Erythroblast (primary cell): Measurements from ENCODE around the gene ELOB.
A peak's percentile ranks its signal among the peaks of the same experiment; 100 is the strongest.

ENCODE experiments used
- DNase-seq, 2 experiments: peaks; one replicate each; lab custom pipeline; 2025; lab: John Stamatoyannopoulos, UW
- GATA1 ChIP-seq: IDR thresholded peaks from 2 replicates; pipeline ENCODE4 v1.6.1; 2011; ENCODE audit warnings: low read depth, mild to moderate bottlenecking, control low read depth, low read length, moderate library complexity
- POLR2A ChIP-seq: IDR thresholded peaks from 2 replicates; pipeline ENCODE4 v1.6.1; 2011; ENCODE audit warnings: mild to moderate bottlenecking, low read length

Gene ELOB

DNA sequence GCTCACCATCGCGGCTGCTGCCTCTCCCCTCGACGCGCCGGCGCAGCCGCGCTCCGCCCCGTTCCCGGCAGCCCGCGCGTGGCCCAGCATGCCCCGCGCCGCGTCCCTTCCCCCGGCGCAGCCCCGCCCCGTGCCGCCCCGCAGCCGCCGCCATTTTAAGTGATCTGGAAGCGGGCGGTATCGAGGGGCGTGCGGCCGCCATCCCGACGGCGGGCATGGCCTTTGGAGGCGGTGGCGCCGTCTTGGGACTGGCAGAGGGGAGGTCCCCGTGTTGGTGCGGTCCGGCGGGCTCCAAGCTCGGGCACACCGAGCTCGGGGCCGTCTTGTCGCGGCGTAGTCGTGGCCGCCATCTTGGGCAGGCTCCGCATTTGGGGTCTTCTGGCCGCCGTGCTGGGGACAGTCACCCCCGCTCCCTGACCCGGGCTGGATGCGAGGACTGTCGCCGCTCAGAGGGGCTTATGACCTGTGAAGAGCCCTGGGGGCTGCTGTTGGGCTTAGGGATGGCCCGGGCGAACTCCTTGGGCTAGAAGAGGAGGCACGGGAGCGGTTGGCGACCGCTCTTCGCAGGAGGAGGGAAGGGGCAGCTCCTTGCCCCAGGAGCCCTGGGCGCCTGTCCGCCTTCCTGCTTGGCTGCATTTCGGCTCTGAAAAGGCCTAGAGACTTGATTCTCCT, at the start of gene ELOB:
TSS of gene ELOB (minus strand) at position 50 of the 672 bp plus-strand sequence. CDS start at position 9, 41 bp downstream.
- TF ChIP-seq GATA1 = no peak
- TF ChIP-seq POLR2A = peak; percentile 72
- peak; percentile 90 to 95 for DNase-seq

GRCh38 chr16:2825906-2826305, 48.8 kb upstream of the ELOB start:
- DNase-seq = no peak
- TF ChIP-seq POLR2A = no peak
- no peak for TF ChIP-seq GATA1

- DNase-seq = no peak
- no peak for TF ChIP-seq POLR2A
- no peak for TF ChIP-seq GATA1
Observed at GRCh38 chr16:2825049-2825742, 48.1 kb upstream of the ELOB start.

DNA sequence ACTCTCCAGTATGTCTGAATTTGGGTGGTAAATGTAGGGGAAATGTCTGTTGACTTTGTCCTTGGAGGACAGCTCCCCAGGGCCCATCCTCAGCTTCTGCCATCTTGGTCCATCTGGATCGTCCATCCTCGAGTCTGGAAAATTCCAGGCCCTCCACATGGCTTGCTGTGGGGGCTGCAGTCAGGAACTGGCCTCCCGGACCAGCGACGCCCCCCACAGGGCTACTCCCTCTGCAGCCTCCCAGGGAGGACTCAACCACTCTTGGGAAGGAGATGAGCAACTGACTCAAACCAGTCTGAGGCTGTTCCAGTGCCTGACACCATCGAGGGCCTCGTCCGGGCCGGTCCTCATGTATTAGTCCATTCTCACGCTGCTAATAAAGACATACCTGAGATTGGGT, 47.5 kb upstream of the ELOB start:
- no peak for DNase-seq

DNA sequence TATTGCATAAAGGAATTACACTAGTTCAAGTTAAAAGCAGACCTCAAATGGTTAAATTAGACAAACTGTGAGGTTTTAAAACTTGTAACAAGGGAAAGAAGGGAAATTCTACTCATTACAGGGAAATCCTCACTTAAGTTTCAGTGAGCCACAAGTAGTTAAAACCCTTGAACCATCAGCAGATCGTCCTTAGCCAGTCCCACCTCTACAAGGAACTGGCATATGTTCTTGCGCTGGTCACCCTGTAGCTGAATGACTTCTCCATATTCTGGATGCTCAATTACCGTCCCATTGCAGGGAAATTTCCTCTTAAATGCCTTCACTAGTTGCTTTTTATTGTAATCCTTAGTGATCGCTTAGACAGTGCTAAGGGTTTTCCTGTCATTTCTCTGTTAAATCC, 45.4 kb upstream of the ELOB start:
- no peak for TF ChIP-seq GATA1
- no peak for TF ChIP-seq POLR2A

More for the DNA sequence above, 47.5 kb upstream of the ELOB start:
- TF ChIP-seq POLR2A (no peak), GATA1 (no peak)

GRCh38 chr16:2822158-2822495, 45.0 kb upstream of the ELOB start:
- no peak for DNase-seq

More for the DNA sequence above, 45.4 kb upstream of the ELOB start:
- DNase-seq = no peak

DNA sequence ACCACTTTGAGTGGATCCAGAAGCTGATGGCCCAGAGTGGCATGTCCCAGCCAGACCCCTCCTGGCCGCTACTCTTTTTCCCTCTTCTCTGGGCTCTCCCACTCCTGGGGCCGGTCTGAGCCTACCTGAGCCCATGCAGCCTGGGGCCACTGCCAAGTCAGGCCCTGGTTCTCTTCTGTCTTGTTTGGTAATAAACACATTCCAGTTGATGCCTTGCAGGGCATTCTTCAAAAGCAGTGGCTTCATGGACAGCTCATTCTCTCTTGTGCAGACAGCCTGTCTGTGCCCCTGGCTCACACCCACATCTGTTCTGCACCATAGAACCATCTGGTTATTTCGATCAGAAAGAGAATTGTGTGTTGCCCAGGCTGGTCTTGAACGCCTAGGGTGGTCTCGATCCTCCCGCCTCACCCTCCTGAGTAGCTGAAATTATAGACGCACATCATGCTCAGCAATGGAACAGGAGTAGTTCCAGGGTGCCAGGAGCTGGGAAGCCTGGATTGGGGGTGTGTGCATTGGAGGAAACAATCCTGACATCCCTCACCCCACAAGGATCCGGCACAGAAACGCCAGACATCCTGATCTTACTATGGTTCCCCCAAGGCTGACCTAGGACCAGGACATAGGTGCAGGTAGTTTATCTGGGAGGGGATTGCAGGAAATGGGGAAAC, 44.5 kb upstream of the ELOB start:
- no peak for TF ChIP-seq GATA1
- TF ChIP-seq POLR2A = no peak
- DNase-seq = no peak

More at GRCh38 chr16:2822158-2822495, 45.0 kb upstream of the ELOB start:
- TF ChIP-seq GATA1 (no peak), POLR2A (no peak)

GRCh38 chr16:2820836-2821486, 43.9 kb upstream of the ELOB start:
- no peak for TF ChIP-seq POLR2A
- no peak for TF ChIP-seq GATA1
- DNase-seq = no peak

DNA sequence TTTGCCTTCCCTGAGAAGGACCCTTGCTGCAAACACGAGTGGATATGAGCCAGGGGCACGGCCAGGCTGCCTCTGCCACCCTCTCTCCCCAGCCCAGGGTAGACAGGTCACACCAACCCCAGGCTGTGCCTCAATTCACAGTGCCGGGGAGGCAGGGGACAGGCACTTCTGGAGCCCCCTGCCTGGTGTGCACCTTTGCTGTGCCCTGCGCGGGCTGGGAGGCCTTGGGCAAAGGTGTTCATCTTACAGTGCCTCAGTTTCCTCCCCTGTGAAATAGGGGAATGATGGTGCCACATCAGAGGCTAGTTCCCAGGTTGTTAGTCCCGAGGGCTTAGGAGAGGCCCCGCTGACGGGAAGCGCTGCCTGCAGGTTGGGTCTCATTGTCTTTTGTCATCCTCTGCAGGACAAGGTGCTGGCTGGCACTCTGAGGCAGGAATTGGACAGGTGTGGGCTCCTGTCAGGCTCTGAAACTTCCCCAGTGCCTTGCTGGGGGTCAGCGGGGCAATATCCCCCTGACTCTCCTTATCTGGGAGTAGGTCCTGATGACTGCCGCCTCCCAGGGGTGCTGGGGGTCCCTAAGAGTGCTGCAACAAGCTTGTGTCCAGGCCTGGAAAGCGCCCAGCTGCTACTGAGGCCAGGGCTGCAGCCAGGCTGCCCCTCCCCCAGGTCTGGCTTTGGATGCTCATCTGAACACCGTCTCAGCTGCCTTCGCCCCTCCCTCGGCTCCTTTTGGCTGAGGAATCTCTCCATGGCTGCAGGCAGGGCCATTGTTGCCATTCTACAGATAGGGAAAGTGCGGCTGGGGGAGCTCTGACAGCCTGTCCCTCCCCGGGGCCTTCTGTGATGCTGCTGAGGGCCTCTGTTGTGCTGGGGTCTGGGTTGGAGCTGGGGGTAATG, 43.1 kb upstream of the ELOB start:
- DNase-seq = no peak
- TF ChIP-seq POLR2A = no peak
- no peak for TF ChIP-seq GATA1

DNA sequence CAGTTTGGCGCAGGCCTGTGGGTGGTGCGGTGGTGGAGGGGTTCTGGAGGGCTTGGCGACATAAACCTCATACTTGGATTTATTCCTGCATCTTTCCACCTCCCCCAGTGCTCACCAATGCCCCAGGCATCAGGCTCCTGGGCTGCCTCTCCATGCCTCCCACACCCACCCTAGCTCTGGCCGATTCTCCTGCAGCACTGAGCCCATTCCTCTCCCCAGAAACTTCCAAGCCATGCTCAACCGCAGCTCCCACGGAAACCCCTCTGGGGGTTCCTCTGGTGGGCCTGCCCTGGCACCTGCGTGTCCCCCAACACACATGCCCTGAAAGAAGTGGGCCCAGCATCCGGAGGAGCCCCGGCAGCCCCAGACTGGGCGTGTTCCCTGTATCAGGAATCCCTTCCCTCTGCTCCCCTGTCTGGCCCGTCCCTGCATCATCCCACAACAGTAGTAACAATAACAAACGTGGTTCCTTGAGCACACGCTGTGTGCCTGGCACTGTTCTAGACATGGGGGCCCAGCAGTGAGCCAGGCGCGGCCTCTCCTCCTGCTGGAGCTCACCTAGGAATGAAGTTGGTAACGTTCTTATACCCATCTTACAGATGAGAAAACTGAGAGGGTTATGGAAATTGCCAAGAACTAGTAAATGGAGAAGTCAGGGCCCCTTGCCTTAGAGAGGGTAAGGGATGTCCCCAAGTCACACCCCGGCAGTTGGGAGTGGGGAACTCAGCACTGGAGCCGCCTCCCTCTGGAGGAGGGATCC, 42.3 kb upstream of the ELOB start:
- no peak for DNase-seq
- no peak for TF ChIP-seq GATA1
- TF ChIP-seq POLR2A = no peak

DNA sequence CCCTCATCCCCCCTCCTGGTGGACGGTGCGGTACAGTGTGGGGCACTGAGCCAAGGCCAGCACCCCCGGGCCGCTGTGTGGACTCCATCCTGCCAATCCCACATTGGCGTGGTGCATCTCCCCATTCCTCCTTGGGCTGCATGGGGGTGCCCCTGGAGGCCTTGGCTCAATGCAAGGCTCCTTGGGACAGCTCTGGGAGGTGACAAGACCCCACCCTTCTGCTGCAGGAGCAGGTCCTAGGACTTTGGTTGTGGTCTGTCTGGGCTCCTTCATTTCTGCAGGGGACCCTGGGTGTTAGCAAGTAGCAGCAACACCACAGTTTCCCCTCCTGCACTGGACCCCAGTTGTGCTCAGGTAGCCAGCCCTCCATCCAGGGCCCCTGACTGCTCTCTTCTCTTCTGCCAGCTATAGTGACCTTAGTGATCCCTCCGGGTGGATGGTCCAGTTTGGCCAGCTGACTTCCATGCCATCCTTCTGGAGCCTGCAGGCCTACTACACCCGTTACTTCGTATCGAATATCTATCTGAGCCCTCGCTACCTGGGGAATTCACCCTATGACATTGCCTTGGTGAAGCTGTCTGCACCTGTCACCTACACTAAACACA, 41.3 kb upstream of the ELOB start:
- TF ChIP-seq POLR2A (no peak), GATA1 (no peak)
- no peak for DNase-seq
